Dedifferentiated amniotic fluid mesenchymal stem cell (primary cell): Measurements from ENCODE around the gene COL18A1.
"Not testable (repeated sequence)": the region's sequence is repeated elsewhere in the genome, so short reads cannot be mapped to it uniquely, and the experiment has no call there.

ENCODE experiments used
- DNase-seq: peaks from one replicate; pipeline ENCODE4 v3.0.0-alpha.2; 2016; ENCODE audit errors: extremely low spot score

COL18A1 gene

GRCh38 chr21:45493401-45494001 lies 88.5 kb downstream of the COL18A1 start:
- no peak for DNase-seq

DNA sequence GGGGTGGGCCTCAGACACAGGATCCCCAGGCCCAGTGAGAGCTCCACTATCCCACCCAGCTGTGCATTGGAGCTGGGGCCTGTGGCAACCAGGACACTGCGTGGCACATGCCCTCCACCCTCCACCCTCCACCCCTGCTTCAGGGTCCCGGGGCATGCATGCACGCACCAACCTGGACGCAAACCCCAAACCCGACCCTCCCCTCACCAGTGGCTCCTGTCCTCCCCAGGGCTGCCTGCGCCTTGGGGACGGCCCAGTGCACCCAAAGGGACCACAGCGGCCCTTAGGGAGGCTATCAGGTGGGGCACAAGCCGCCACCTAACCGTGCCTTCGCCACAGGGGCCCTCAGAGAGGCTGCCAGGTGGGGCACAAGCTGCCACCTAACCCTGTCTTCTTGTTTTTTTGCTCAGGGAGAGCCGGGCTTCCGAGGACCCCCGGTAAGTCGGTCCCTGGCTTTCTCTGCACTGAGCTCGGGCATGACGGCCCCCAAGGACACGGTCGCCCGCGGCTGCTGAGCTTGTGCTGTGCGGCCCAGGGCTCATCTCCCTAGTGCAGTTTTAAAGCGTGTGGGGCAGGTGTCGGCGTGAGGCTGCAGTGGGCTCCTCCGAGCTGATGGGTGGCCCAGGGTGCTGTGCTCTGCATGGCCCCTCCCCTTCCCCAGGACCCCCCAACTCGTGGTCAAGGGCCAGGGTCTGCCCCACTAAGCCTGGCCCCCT lies 89.3 kb downstream of the COL18A1 start:
- no peak for DNase-seq

DNA sequence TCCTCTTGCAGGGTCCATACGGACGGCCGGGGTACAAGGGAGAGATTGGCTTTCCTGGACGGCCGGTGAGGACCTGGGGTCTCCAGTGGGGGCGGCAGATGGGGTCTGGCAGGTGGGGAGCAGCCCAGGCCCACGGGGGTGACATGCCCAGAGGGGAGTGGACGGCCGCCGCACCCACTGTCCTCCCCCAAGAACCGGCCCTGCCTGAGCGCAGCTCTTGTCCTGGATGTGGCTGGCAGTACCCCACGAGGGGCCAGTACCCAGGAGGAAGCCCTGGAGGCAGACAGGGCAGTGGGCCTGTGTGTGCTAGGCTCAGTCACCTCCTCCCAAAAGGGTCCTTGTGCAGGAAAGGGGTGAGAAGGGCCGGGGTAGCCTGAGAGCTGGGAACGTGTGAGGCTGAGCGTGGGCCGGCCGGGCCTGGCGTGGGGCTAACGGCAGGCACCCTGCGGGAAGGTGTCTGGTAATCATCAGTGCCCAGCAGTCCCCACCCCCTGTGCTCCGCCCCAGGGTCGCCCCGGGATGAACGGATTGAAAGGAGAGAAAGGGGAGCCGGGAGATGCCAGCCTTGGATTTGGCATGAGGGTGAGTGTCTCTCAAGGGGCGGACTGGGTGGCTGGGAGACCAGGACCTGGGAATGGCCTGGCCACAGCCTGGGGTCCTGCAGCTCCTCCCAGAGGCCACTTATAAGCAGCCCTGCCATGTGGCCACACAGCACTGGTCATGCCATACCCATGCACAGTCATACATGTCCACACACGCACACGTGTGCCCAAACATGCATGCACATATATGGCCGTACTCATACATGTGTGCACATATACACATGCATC lies 90.1 kb downstream of the COL18A1 start:
- no peak for DNase-seq

GRCh38 chr21:45496151-45496967 lies 91.4 kb downstream of the COL18A1 start:
- no peak for DNase-seq

GRCh38 chr21:45496968-45497845 lies 92.2 kb downstream of the COL18A1 start:
- DNase-seq = no peak

DNA sequence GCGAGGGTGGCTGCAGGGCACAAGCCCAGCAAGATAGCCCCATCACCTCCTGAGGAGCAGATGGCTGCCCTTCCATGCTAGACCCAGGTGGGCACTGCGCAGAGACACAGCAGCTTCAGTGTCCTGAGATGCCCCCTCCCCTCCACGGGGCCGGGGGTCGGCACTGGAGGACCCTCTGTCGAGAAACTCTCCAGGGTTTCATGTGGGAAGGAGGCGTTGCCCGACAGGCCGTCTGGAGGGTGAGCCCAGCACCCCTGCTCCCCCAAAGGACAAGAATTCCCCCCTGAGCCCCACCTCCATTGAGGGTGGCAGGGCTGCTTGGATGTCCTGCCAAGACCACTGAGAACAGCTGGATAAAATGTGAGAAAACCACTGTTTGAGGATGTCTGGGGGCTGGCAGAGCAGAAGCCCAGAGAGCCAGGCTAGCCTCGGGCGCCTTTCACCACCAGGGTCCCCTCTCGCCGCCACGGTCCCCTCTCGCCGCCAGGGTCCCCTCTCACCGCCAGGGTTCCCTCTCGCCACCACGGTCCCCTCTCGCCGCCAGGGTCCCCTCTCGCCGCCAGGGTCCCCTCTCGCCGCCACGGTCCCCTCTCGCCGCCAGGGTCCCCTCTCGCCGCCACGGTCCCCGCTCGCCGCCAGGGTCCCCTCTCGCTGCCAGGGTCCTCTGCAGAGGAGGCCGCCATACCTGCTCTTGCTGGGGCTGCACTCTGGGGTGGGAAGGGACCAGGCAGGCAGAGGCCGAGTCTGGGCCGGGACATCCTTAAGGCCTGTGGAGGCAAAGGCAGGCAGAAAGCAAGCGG lies 93.1 kb downstream of the COL18A1 start:
- no peak for DNase-seq

GRCh38 chr21:45498646-45499000 lies 93.7 kb downstream of the COL18A1 start:
- no peak for DNase-seq

DNA sequence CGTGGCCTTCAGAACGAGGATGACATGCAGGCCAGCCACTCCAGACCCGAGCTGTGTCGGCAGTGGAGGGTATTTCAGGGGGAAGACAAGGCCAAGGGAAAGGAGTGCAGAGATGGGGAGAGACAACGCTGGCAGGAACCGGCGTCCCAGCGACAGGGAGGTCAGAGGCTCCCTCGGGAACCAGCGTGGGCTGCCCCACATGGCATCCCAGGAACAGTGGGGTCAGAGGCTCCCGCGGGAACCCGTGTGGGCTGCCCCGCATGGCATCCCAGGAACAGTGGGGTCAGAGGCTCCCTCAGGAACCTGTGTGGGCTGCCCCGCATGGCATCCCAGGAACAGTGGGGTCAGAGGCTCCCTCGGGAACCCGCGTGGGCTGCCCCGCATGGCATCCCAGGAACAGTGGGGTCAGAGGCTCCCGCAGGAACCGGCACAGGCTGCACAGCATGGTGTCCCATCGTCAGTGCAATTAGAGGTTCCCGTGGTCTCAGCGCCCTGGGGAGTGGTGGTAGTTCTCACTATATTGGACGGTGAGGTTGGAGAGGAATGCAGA lies 94.3 kb downstream of the COL18A1 start:
- no peak for DNase-seq

DNA sequence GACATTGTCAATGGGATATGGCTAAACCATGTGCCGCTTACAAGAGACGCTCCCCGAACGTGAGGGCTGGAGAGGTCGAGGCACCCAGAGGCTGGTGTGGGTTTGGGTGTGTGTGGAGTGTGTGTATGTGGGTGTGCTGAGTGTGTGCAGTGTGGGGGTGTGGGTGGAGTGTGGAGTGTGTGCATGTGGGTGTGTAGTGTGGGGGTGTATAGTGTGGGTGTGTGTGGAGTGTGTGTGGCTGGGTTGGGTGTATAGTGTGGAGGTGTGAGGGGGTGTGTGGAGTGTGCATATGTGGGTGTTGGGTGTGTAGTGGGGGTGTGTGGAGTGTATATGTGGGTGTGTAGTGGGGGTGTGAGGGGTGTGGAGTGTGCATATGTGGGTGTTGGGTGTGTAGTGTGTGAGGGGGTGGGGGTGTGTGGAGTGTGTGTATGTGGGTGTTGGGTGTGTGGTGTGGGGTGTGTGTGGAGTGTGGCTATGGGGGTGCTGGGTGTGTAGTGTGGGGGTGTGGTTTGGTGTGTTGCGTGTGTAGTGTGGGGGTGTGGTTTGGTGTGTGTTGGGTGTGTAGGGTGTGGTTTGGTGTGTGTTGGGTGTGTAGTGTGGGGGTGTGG lies 95.1 kb downstream of the COL18A1 start:
- no peak for DNase-seq

GRCh38 chr21:45501081-45502005 lies 96.4 kb downstream of the COL18A1 start:
- not testable (repeated sequence) for DNase-seq

GRCh38 chr21:45502006-45502345 lies 97.0 kb downstream of the COL18A1 start:
- DNase-seq = no peak

GRCh38 chr21:45502600-45502999 lies 97.6 kb downstream of the COL18A1 start:
- DNase-seq = no peak

- not testable (repeated sequence) for DNase-seq
Measured at GRCh38 chr21:45503226-45503625, 98.3 kb downstream of the COL18A1 start.

DNA sequence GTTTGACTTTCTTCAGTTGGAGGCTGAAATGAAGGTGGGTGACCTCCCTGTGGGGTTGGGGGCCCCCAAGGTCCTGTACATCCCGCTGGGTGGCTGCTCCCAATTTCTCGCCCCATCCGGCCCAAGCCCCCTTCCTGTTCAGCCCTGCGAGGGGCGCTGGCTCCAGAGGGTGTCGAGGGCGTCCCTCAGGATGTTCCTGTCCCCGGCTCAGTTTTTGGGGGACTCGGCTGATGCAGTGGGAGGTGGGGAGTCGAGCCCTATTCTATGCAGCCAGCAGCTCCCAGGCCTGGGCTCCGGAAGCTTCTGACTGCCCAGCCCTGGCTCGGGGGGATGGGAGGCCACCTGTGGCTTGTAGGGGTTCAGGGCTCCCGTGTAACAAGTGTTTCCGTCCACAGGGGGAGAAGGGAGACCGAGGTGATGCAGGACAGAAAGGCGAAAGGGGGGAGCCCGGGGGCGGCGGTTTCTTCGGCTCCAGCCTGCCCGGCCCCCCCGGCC lies 99.1 kb downstream of the COL18A1 start:
- DNase-seq = no peak

DNA sequence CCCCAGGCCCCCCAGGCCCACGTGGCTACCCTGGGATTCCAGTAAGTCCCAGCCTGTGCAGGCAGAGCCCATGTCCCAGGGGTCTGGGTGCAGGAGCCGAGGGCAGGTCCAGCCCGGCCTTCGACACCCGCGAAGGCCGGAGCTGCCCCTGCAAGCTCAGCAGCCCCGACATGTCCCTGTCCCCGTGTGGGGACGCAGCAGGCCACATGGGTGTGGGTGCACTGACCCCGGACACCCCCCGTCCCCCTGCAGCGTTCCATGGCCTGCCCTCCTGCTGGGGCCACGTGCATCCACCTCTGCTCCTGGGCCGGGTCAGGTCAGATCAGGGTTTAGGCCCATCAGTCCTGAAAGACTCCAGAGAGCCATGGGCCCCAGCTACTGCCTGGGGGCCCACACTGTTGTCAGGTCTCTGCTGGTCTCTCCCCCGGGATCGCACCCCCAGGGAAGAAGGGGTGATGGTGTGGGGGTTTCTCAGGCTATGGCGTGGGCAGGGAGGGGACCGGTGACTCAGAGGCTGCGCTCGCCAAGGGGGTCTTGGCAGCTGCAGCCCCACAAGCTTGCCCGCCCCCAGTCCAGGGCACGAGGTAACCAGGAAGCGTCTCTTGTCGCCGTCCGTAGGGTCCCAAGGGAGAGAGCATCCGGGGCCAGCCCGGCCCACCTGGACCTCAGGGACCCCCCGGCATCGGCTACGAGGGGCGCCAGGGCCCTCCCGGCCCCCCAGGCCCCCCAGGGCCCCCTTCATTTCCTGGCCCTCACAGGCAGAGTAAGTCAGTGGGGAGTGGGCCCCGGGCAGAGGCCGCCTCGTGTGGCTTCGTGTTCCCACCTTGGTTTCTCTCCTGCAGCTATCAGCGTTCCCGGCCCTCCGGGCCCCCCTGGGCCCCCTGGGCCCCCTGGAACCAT lies 99.8 kb downstream of the COL18A1 start:
- no peak for DNase-seq

DNA sequence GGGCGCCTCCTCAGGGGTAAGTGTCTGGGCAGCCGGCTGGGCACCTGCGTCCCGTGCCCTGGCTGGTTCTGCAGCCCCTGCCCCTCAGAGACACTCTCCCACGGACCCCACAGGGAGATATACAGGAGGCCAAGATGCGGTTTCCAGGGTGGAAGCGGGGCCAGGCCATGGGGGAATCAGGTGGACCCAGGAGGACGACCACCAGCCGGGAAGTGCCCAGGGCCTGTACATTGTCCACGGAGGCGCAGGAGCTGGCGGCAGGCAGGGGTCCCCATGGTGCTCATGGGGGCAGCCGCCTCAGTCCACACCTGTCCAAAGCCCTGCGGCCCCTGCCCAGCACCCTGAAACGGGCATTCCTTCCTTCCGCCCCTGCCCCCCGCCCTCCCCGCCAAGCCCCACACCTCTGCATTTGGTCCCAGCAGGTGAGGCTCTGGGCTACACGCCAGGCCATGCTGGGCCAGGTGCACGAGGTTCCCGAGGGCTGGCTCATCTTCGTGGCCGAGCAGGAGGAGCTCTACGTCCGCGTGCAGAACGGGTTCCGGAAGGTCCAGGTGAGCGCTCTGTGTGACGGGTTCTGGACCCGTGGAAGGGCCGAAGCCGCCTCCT lies 100.6 kb downstream of the COL18A1 start:
- no peak for DNase-seq
